Spinal cord (tissue), 10 donors: Measurements from ENCODE around the gene CACNA1G. TPM values are rescaled to one million over a fixed set of nuclear protein-coding genes. Genes with fewer than 3 reads are reported as not detected.

ENCODE experiments used
- DNase-seq, 6 donors: peaks; one replicate each; pipeline versions ENCODE4 v3.0.0 to v3.0.0-alpha.2; 2013 to 2015; ENCODE audit warnings: low spot score in 6 of 6, low read depth in 4 of 6
- H3K27ac ChIP-seq: one replicate; pipeline ENCODE4 v1.5.1; 2013; ENCODE audit warnings: low read depth, low read length, control low read depth
- H3K27me3 ChIP-seq: one replicate; pipeline ENCODE4 v1.6.1; 2013; ENCODE audit warnings: low read length; ENCODE audit not compliant: control insufficient read depth, insufficient read depth
- H3K36me3 ChIP-seq: one replicate; pipeline ENCODE4 v1.6.1; 2013; ENCODE audit warnings: low read length; ENCODE audit not compliant: control insufficient read depth, insufficient read depth
- H3K4me1 ChIP-seq: one replicate; pipeline ENCODE4 v1.6.1; 2013; ENCODE audit warnings: low read length; ENCODE audit not compliant: control insufficient read depth, insufficient read depth
- H3K4me3 ChIP-seq: one replicate; pipeline ENCODE4 v1.5.1; 2013; ENCODE audit warnings: low read depth, low read length, control low read depth
- H3K9me3 ChIP-seq: one replicate; pipeline ENCODE4 v1.6.1; 2013; ENCODE audit warnings: low read length; ENCODE audit not compliant: control insufficient read depth, insufficient read depth
- WGBS: methylation state at CpG from one replicate; pipeline ENCODE4 v1.1.5; 2013; ENCODE audit warnings: missing lambda C conversion rate; ENCODE audit not compliant: insufficient coverage; 5-methylcytosine and 5-hydroxymethylcytosine counted together
- polyA plus RNA-seq, 2 donors: library from polyadenylated mRNA; unstranded; fragments of 120-200 nt; gene quantifications; one replicate each; pipeline ENCODE4 v1.2.1, GENCODE V29; 2013; ENCODE audit not compliant: insufficient read length in 2 of 2
- total RNA-seq, 2 donors: library from RNA; depleted of rRNA in 1 of 2; stranded (reverse); fragments of 120-200 nt in 1 of 2; fragments of >200 nt in 1 of 2; gene quantifications; one replicate each; pipeline versions ENCODE4 v1.2.3 to v1.2.4, GENCODE V29; 2013 to 2014
- donor health status: healthy.

Gene CACNA1G
- total and polyA plus RNA-seq, 4 donors: 10.6 to 37.6 (median 23.2) TPM

DNA sequence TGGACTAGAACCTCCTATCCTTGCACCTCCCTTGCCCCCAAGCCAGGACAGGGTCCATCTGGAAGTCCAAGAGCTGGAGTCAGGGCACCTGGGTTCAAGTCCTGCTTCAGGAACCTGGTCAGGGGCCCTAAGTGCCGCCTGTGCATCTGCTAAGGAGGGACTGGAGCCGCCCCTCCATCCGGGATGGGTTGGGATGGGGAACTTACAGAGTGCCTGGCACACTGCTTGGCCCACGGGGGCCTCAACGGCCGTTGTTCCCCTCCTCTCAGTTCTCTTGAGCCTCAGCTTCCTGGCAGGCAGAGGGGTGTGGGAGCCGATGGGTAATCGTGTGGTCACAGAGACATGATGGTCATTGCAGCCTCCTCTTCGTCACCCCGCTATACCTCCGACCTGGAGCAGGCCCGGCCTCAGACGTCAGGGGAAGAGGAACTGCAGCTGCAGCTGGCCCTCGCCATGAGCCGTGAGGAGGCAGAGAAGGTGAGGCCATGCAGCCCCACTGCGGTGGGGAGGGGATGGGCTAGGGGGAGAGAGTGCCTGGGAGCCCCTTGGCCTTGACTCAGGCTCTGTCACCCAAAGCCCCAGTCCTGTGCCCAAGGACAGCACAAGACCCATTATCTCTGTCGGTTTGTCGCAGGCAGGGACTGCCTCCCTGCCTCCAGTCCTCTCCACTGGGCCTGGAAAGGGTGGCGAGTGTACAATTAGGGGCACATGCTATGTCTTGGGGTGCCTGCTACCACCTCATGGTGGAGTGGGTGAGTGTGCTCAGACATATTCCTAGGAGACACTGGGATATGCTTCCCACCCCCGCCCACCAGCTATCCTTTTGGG lies 22.6 kb upstream of the CACNA1G start:
- Histone ChIP-seq H3K27me3 (peaks cover 8% of the 10 kb centered on the region), H3K27ac (no peak overlapping the region), H3K36me3 (peaks cover 21% of the 10 kb centered on the region), H3K4me1 (peaks cover 44% of the 10 kb centered on the region), H3K9me3 (no peaks in the 10 kb centered on the region), H3K4me3 (no peak overlapping the region)
- no peak for DNase-seq
- 85% methylated on average over 17 of the region's 20 CpGs for WGBS

DNA sequence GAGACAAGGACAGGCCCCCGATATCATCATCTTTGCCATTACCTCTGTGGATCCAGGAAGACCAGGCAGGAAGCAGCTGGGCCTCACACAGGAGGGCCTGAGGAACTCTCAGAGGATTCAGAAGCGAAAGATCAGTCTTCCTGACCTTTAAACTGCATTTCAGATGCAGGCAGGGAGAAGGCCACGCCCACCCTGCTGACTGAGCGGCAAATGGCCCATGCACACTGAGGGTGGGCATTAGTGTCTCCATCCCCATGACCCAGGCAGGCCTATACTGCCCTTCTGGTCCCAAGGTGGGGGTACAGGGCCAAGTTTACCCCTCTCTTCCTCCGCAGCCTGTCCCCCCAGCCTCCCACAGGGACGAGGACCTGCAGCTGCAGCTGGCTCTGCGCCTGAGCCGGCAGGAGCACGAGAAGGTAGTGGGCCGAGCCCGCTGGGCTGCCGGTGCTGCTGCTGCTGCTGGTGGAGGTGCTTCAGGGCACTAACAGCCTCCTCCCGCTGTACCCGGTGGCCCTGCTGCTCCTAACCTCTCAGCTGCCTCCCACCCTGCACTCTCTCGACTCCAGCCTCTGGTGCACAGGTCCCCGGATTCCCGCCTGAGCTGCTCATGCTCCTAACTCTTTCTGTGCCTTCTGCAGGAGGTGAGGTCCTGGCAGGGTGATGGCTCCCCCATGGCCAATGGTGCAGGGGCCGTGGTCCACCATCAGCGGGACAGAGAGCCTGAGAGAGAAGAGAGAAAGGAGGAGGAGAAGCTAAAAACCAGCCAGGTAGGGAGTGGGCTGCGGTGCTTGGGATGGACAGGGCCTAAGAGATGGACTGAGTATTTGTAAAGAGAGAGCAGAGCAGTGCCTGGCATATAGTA lies 21.7 kb upstream of the CACNA1G start:
- Histone ChIP-seq H3K9me3 (no peaks in the 10 kb centered on the region), H3K27me3 (no peaks in the 10 kb centered on the region), H3K27ac (no peak overlapping the region), H3K4me3 (no peak overlapping the region), H3K4me1 (peaks cover 40% of the 10 kb centered on the region), H3K36me3 (peaks cover 21% of the 10 kb centered on the region)
- WGBS: 67% methylated on average over 18 of the region's 20 CpGs
- DNase-seq: no peak

DNA sequence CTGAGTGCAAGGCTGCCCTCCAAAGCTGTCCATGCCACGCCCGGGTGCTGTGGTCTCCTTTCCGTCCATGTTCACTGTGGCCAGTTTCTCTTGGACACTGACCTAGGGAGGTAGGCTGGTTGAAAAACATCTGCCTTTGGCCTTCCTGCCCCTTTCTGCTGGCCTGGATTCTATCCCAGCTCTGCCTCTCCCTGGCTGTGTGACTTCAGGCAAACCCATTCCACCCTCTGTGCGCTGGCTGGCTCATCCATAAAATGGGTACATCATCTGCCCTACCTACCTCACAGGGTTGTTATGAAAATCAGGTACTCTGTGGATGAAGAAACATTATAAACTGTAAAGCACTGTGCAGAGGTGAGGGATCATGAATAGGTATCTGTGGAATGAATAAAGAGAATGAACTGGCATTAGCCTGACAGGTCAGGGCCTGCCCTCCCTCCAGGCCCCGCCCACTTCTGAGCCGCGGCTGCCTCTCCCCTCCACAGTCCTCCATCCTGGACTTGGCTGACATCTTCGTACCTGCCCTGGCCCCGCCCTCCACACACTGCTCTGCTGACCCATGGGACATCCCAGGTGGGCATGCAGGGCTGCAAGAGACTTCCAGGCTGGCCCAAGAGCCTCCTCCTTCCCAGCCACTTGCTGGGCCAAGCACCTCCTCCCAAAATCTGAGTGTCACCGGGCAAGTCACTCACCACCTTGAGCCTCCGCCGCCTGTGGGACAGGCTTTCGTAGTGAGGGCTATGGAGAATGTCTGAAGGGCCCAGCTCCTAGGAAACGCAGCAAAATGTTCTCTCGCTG lies 20.6 kb upstream of the CACNA1G start:
- H3K36me3 ChIP-seq: peaks cover 21% of the 10 kb centered on the region
- no peak overlapping the region for H3K27ac ChIP-seq
- H3K4me1 ChIP-seq: peaks cover 30% of the 10 kb centered on the region
- H3K4me3 ChIP-seq: no peak overlapping the region
- no peaks in the 10 kb centered on the region for H3K27me3 ChIP-seq
- H3K9me3 ChIP-seq: no peaks in the 10 kb centered on the region
- WGBS: 80% methylated on average over 13 of the region's 15 CpGs
- DNase-seq: no peak

DNA sequence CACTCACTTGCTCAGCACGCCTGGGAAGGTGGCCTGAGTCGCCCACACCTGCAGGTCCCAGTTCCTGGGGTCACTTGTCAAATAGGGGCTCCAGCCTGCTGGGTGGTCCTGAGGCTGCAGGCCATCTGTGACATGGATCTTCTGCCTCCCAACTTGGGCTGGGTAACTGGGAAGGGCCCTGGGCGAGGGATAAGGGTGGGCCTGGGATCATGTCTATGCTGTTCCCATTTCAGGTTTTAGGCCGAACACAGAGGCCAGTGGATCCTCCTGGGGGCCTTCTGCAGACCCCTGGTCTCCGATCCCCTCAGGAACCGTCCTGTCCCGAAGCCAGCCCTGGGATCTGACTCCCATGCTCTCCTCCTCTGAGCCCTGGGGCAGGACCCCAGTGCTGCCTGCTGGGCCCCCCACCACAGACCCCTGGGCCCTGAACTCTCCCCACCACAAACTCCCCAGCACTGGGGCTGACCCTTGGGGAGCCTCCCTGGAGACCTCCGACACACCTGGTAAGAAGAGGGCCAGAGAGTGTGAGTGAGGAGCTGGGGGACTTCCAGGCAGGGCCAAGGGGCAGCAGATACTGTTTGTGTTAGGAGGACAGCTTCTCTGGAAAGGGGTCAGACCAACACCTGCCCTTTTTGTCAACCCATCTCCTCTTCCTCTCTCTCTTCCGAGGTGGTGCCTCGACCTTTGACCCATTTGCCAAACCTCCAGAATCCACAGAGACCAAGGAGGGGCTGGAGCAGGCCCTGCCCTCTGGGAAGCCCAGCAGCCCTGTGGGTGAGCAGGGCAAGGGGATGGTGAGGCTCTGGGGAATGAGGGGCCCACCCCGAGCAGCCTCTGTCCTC lies 19.7 kb upstream of the CACNA1G start:
- Histone ChIP-seq H3K27me3 (no peaks in the 10 kb centered on the region), H3K9me3 (no peaks in the 10 kb centered on the region), H3K4me1 (peaks cover 30% of the 10 kb centered on the region), H3K27ac (no peak overlapping the region), H3K36me3 (peaks cover 21% of the 10 kb centered on the region), H3K4me3 (no peak overlapping the region)
- WGBS: 94% methylated on average over 8 of the region's 11 CpGs
- no peak for DNase-seq

DNA sequence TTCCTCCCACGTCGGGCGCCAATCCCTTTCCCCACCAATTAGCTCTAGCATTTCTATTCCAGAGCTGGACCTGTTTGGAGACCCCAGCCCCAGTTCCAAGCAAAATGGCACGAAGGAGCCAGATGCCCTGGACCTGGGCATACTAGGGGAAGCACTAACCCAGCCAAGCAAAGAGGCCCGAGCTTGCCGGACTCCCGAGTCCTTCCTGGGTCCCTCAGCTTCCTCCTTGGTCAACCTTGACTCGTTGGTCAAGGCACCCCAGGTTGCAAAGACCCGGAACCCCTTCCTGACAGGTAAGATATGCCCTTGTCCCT lies 19.2 kb upstream of the CACNA1G start:
- WGBS: 58% methylated on average over 7 of the region's 9 CpGs
- DNase-seq: no peak
- Histone ChIP-seq H3K9me3 (no peaks in the 10 kb centered on the region), H3K36me3 (peaks cover 21% of the 10 kb centered on the region), H3K4me3 (peak overlapping the region; percentile 45), H3K4me1 (peaks cover 30% of the 10 kb centered on the region), H3K27me3 (no peaks in the 10 kb centered on the region), H3K27ac (no peak overlapping the region)

DNA sequence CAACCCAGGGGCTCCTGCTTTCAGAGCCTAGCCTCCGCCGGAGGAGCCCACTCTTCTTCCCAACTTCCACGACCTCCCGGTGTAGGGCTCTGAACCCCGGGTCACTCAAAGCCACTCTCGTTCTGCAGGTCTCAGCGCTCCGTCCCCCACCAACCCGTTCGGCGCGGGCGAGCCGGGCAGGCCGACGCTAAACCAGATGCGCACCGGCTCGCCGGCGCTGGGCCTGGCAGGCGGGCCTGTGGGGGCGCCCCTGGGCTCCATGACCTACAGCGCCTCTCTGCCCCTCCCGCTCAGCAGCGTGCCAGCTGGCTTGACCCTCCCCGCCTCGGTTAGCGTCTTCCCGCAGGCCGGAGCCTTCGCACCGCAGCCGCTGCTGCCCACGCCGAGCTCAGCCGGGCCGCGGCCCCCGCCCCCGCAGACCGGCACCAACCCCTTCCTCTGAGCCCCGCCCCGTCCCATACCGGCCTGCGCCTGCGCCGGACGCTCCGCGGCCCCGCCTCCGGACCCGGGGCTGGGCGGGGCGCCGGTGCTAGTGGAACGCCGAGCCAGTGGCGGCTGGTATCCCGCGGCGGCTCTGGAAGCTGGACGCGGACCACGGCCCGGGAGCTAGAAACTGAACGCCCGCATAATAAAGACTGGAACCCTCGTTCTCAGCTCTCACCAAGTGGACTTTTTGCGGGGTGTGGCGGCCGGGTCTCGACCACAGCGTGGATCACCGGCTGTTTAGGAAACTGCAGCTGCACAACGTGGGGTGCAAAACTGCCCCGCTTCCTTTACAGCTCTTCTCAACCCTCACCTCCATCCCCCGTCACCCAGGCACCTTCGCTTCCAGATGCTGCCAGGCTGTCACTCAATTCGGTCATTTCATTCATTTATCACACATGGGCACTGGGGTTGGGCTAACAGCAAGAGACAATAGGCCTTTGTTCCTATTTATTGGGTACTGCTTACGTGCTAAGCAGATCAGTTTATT lies 18.5 kb upstream of the CACNA1G start:
- Histone ChIP-seq H3K9me3 (no peaks in the 10 kb centered on the region), H3K27ac (peak overlapping the region; percentile 69), H3K4me3 (peak overlapping the region; percentile 68), H3K4me1 (peaks cover 35% of the 10 kb centered on the region), H3K27me3 (no peaks in the 10 kb centered on the region), H3K36me3 (peaks cover 15% of the 10 kb centered on the region)
- WGBS: 1% methylated on average over 81 of the region's 82 CpGs
- peak in 4 of 6 donors; percentile 80 to 95 (median 89) for DNase-seq

DNA sequence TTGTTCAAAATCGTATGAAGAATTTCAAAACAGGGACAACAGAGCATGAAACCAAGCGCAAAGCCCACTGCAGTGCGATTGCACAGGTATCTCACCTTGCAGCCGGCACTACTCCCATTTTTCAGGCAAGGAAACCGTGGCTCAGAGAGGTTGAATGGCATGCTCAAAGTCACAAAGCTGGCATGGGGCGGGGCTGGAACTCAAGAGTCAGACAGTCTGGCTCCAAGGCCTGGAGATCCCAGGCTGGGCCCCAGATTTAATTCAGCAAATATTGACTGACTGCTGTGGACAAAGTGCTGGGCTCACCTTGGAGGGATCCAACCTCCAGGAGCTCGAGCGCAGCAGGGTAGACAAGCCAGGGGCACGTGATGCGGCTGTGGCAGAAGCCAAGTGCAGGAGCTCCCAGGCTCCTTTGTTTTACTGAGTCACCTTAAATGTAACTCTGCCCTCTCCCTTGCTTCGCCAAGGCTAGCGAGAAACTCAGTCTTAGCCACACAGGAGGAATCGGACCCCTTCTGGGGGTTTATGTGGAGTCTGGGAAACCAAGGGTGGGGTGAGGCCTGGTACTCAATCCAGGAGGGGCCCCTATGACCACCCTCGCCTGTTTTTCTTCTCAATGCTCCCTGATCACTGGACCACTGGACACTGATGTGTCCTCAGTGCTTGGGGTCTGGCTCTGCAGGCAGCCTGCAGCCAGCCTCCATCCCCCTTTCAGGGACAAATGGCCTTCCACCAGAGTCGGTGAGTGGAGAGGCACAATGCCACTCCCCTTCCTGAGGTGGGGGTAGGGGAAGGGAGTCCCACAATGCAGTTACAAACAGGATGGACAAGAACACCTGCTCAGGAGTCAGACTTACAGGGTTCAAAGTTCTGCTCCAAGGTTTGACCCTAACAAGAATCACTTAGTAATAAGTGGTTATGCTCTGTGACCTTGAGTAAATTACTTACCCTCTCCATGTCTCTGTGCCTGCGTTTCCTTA lies 17.4 kb upstream of the CACNA1G start:
- Histone ChIP-seq H3K4me3 (peak overlapping the region; percentile 68), H3K4me1 (peaks cover 45% of the 10 kb centered on the region), H3K36me3 (peaks cover 11% of the 10 kb centered on the region), H3K27me3 (no peaks in the 10 kb centered on the region), H3K27ac (no peak overlapping the region), H3K9me3 (no peaks in the 10 kb centered on the region)
- no peak for DNase-seq
- whole genome bisulfite sequencing: 85% methylated on average over 14 of the region's 16 CpGs
